Kidney (tissue), 14 donors: ENCODE data around the gene ERCC1. TPM values are rescaled to one million over a fixed set of nuclear protein-coding genes. Genes with fewer than 3 reads are reported as not detected.

Experiments
- DNase-seq, 5 donors: peaks; one replicate each; pipeline ENCODE4 v3.0.0-alpha.2; 2013 to 2020
- FAIRE-seq: peaks from 2 replicates; lab custom pipeline; 2012; peaks lifted over from hg19 to GRCh38; lab: Jason Lieb, UNC
- H3K27ac ChIP-seq, 2 donors: one replicate each; pipeline ENCODE4 v1.7.0; 2013; ENCODE audit warnings: low read depth in 2 of 2, low read length in 2 of 2, inconsistent platforms in 1 of 2
- H3K27me3 ChIP-seq: one replicate; pipeline ENCODE4 v1.7.1; 2013; ENCODE audit warnings: low read length, inconsistent platforms; ENCODE audit not compliant: control insufficient read depth, insufficient read depth
- H3K36me3 ChIP-seq, 3 donors: one replicate each; pipeline versions ENCODE4 v1.7.0 to v1.7.1; 2013; ENCODE audit warnings: low read length in 3 of 3, control low read depth in 1 of 3, inconsistent platforms in 1 of 3; ENCODE audit not compliant: insufficient read depth in 3 of 3, control insufficient read depth in 2 of 3
- H3K4me1 ChIP-seq, 3 donors: one replicate each; pipeline versions ENCODE4 v1.7.0 to v1.7.1; 2013; ENCODE audit warnings: low read length in 3 of 3, inconsistent platforms in 1 of 3, low read depth in 1 of 3; ENCODE audit not compliant: control insufficient read depth in 2 of 3, insufficient read depth in 2 of 3
- H3K4me3 ChIP-seq, 3 donors: one replicate each; pipeline versions ENCODE4 v1.7.0 to v1.8.1; 2013; ENCODE audit warnings: low read length in 3 of 3, control low read depth in 1 of 3, inconsistent platforms in 1 of 3
- H3K9ac ChIP-seq, 3 donors: one replicate each; pipeline versions ENCODE4 v1.7.0 to v1.7.1; 2013; ENCODE audit warnings: low read length in 3 of 3, control low read depth in 1 of 3, inconsistent platforms in 1 of 3
- H3K9me3 ChIP-seq, 3 donors: one replicate each; pipeline versions ENCODE4 v1.7.0 to v1.7.1; 2013; ENCODE audit warnings: low read length in 3 of 3, control low read depth in 1 of 3, inconsistent platforms in 1 of 3; ENCODE audit not compliant: control insufficient read depth in 2 of 3, insufficient read depth in 1 of 3
- intact Hi-C: fragments of 100-400 bp; cut with DNase I; formaldehyde crosslinking; loops from one replicate; pipeline ENCODE4 v1.11.1; 2022
- polyA plus RNA-seq: library from polyadenylated mRNA; stranded (reverse); fragments of 350-450 nt; fragmentation: Illumina TruSeq; extraction: RNeasy Lipid Tissue Mini Kit (QIAGEN cat#74804); gene quantifications from one replicate; pipeline ENCODE4 v1.2.3, GENCODE V29; 2014; ENCODE audit warnings: low read depth, low replicate concordance; ENCODE audit not compliant: insufficient read depth
- total RNA-seq: library from RNA; stranded (reverse); fragmentation: NEBNext Ultra II Directional; extraction: Animal tissue kit (Norgen Biotek cat#: 25700); gene quantifications from one replicate; pipeline ENCODE4 v1.2.1, GENCODE V29; 2021
- TF ChIP-seq, protein P1 (sequence below): IDR thresholded peaks from 3 replicates; pipeline ENCODE4 v1.5.1; 2012; ENCODE audit warnings: mild to moderate bottlenecking, moderate library complexity, borderline replicate concordance; ENCODE audit not compliant: insufficient read depth; ENCODE audit errors: extremely low read depth
- donor health status: control.
- donor health status: control.
- donor health status: control.
- donor health status: control.
- donor health status: control.
- donor health status: DM: yes; HTN: yes; CAD: no.
- donor health status: Normal renal cell carcinoma (clear cell type).

The ERCC1 gene
- total and polyA plus RNA-seq, 2 donors from 2014 or later = 60.8 to 107 TPM

GRCh38 chr19:45364696-45365095 lies 59.0 kb downstream of the ERCC1 start:
- TF ChIP-seq, protein P1, sequence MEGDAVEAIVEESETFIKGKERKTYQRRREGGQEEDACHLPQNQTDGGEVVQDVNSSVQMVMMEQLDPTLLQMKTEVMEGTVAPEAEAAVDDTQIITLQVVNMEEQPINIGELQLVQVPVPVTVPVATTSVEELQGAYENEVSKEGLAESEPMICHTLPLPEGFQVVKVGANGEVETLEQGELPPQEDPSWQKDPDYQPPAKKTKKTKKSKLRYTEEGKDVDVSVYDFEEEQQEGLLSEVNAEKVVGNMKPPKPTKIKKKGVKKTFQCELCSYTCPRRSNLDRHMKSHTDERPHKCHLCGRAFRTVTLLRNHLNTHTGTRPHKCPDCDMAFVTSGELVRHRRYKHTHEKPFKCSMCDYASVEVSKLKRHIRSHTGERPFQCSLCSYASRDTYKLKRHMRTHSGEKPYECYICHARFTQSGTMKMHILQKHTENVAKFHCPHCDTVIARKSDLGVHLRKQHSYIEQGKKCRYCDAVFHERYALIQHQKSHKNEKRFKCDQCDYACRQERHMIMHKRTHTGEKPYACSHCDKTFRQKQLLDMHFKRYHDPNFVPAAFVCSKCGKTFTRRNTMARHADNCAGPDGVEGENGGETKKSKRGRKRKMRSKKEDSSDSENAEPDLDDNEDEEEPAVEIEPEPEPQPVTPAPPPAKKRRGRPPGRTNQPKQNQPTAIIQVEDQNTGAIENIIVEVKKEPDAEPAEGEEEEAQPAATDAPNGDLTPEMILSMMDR = no peak
- FAIRE-seq = no peak

DNA sequence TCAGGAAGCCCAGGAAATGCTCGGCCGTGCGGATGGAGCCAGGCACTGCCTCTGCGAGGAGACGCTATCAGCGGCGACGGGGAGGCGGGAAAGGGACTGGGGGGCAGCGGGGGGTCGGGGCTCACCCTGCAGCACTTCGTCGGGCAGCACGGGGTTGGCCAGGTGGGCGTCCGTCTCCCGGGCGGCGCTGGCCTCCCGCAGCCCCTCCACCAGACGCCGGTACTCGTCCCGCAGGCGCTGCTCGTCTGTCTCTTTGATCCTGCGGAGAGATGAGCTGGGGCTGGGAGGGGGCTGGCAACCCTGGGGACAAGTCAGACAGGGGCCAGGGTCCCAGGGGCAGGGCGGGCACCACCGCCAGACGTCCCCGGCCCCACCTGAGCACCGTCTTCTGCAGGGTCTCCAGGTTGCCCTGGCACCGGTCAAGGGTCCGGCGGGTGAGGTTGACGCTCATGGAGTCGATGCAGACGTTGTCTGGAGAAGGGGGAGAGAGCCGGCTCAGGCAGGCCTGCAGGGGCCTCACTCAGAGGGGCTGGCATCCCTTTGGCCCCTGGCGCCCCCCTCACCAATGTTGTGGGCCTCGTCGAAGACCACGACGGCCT lies 59.8 kb downstream of the ERCC1 start:
- peaks cover 0 to 7% (median 0%) of the 10 kb centered on the region in 3 donors for H3K36me3 ChIP-seq

More at GRCh38 chr19:45364696-45365095, 59.0 kb downstream of the ERCC1 start:
- peaks cover 0 to 7% (median 0%) of the 10 kb centered on the region in 3 donors for H3K36me3 ChIP-seq
- DNase-seq = no peak
- H3K4me1 ChIP-seq = no peaks in the 10 kb centered on the region
- no peaks in the 10 kb centered on the region for H3K27me3 ChIP-seq
- no peak overlapping the region for H3K4me3 ChIP-seq
- intact Hi-C loops = no loop called here
- no peak overlapping the region for H3K9ac ChIP-seq
- H3K9me3 ChIP-seq = no peaks in the 10 kb centered on the region
- no peak overlapping the region for H3K27ac ChIP-seq

DNA sequence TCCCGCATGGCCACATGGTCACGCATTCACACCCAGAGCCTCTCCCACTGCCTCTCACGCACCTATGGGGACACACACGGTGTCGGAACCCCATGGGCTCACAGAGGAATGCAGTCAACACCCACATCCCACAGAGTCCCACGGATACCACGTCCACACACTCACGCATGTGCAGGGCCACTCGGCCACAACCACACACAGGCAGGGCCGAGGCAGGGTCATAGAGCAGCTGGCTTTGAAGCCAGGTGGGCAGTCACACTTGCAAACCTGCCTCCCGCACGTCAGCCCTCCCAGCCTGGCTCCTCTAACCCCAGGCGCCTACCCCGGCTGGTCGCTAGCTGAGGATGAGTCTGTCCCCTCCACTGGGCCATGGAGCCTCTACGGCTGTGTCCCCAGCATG lies 61.4 kb downstream of the ERCC1 start:
- Histone ChIP-seq H3K4me1 (no peaks in the 10 kb centered on the region), H3K4me3 (no peak overlapping the region), H3K36me3 (peaks cover 0 to 7% (median 0%) of the 10 kb centered on the region in 3 donors), H3K27ac (no peak overlapping the region), H3K27me3 (no peaks in the 10 kb centered on the region), H3K9me3 (no peaks in the 10 kb centered on the region), H3K9ac (no peak overlapping the region)
- FAIRE-seq (no peak), DNase-seq (peak in 1 of 5 donors; percentile 68)
- intact Hi-C loops = no loop called here
- TF ChIP-seq, protein P1 = no peak

More for the DNA sequence above, 59.8 kb downstream of the ERCC1 start:
- TF ChIP-seq, protein P1 = no peak
- no peaks in the 10 kb centered on the region for H3K9me3 ChIP-seq
- no peaks in the 10 kb centered on the region for H3K27me3 ChIP-seq
- H3K9ac ChIP-seq = no peak overlapping the region
- no peak overlapping the region for H3K27ac ChIP-seq
- FAIRE-seq (no peak), DNase-seq (no peak)
- H3K4me3 ChIP-seq = no peak overlapping the region
- H3K4me1 ChIP-seq = no peaks in the 10 kb centered on the region
- intact Hi-C loops = no loop called here

DNA sequence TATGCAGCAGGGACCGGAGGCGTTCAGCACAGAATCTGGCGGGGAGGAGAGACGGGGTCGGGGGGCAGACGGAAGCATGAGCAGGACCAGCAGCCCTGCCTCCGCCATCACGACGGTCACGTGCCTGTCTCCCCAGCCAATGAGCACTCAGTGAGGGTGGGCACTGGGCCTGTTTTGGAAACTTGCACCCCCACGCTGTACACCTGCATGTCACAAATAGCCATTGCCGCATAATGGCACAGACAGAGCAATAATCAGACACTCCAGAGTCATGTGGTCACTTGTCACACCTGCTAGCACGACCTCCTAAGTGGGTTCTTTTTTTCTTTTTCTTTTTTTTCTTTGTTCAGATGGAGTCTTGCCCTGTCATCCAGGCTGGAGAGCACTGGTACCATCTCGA lies 62.1 kb downstream of the ERCC1 start:
- intact Hi-C loops = no loop called here
- H3K4me3 ChIP-seq = no peak overlapping the region
- DNase-seq (peak in 1 of 5 donors; percentile 62), FAIRE-seq (no peak)
- no peak overlapping the region for H3K9ac ChIP-seq
- H3K27ac ChIP-seq = no peak overlapping the region
- H3K36me3 ChIP-seq = peaks cover 0 to 7% (median 0%) of the 10 kb centered on the region in 3 donors
- TF ChIP-seq, protein P1 = no peak
- H3K4me1 ChIP-seq = no peaks in the 10 kb centered on the region
- no peaks in the 10 kb centered on the region for H3K27me3 ChIP-seq
- H3K9me3 ChIP-seq = no peaks in the 10 kb centered on the region
